Measurements from ENCODE around the gene ASRGL1. TPM values are rescaled to one million over a fixed set of nuclear protein-coding genes. Genes with fewer than 3 reads are reported as not detected.
"Not testable (repeated sequence)": the region's sequence is repeated elsewhere in the genome, so short reads cannot be mapped to it uniquely, and the experiment has no call there.

ASRGL1 gene
- total and polyA plus RNA-seq, 7 donors, result 2.2 to 15.0 (median 5.1) TPM

GRCh38 chr11:62338218-62338617 lies 970 bp downstream of the ASRGL1 start:
- H3K4me3 ChIP-seq, result peak overlapping the region; percentile 78
- no peaks in the 10 kb centered on the region for H3K9me3 ChIP-seq
- 34 to 47% (median 47%) methylated on average over 1 of the region's 1 CpG for WGBS, 3 donors
- peaks cover 0 to 18% of the 10 kb centered on the region in 2 donors for H3K36me3 ChIP-seq (ENCODE audit: insufficient read depth in 1 of 2, low read depth in 1 of 2)
- peak overlapping the region; percentile 73 for H3K27ac ChIP-seq
- TF ChIP-seq CTCF (IDR thresholded peaks at IDR 0.05), result no peak
- intact Hi-C loops (cut with DNase I), result no loop called here
- ATAC-seq (no peak), DNase-seq (no peak)
- H3K27me3 ChIP-seq (ENCODE audit: insufficient read depth in 3 of 3, low read length in 2 of 3), result no peaks in the 10 kb centered on the region
- H3K4me1 ChIP-seq, result peaks cover 7% of the 10 kb centered on the region

GRCh38 chr11:62340269-62340901 lies 3.1 kb downstream of the ASRGL1 start:
- WGBS, 3 donors, result 68 to 74% (median 73%) methylated on average over 6 of the region's 6 CpGs
- Histone ChIP-seq H3K9me3 (no peaks in the 10 kb centered on the region), H3K27me3 (ENCODE audit: insufficient read depth in 3 of 3, low read length in 2 of 3) (no peaks in the 10 kb centered on the region), H3K4me1 (peaks cover 7% of the 10 kb centered on the region), H3K36me3 (ENCODE audit: insufficient read depth in 1 of 2, low read depth in 1 of 2) (peaks cover 0 to 18% of the 10 kb centered on the region in 2 donors), H3K27ac (no peak overlapping the region), H3K4me3 (no peak overlapping the region)
- intact Hi-C loops (cut with DNase I), result loop anchor here in 1 of 2 donors (2.0 kb wide), 1 partner anchor 38 kb away; no protein-coding TSS in a partner anchor
- DNase-seq (peak; percentile 33 to 55), ATAC-seq (peak in 1 of 4 donors; percentile 46)
- peak; percentile 54 for TF ChIP-seq CTCF (IDR thresholded peaks at IDR 0.05)

GRCh38 chr11:62341588-62341987 lies 4.3 kb downstream of the ASRGL1 start:
- WGBS, 3 donors, result 79 to 86% (median 82%) methylated on average over 4 of the region's 4 CpGs
- TF ChIP-seq CTCF (IDR thresholded peaks at IDR 0.05), result no peak

GRCh38 chr11:62343646-62344190 lies 6.5 kb downstream of the ASRGL1 start:
- H3K27ac ChIP-seq; ATAC-seq; H3K4me3 ChIP-seq; H3K9me3 ChIP-seq; H3K27me3 ChIP-seq (ENCODE audit: insufficient read depth in 3 of 3, low read length in 2 of 3); intact Hi-C loops (cut with DNase I); H3K4me1 ChIP-seq; DNase-seq: not testable (repeated sequence)
- 94 to 96% (median 94%) methylated on average over 7 of the region's 7 CpGs for WGBS, 3 donors
- H3K36me3 ChIP-seq (ENCODE audit: insufficient read depth in 1 of 2, low read depth in 1 of 2), result peaks cover 0 to 23% of the 10 kb centered on the region in 2 donors

More at GRCh38 chr11:62341588-62341987, 4.3 kb downstream of the ASRGL1 start:
- Histone ChIP-seq H3K4me1 (peaks cover 7% of the 10 kb centered on the region), H3K9me3 (no peaks in the 10 kb centered on the region), H3K4me3 (no peak overlapping the region), H3K36me3 (ENCODE audit: insufficient read depth in 1 of 2, low read depth in 1 of 2) (peaks cover 0 to 23% of the 10 kb centered on the region in 2 donors), H3K27me3 (ENCODE audit: insufficient read depth in 3 of 3, low read length in 2 of 3) (no peaks in the 10 kb centered on the region), H3K27ac (no peak overlapping the region)
- intact Hi-C loops (cut with DNase I), result loop anchor here in 1 of 2 donors (2.0 kb wide), 1 partner anchor 37 kb away; no protein-coding TSS in a partner anchor
- DNase-seq, result no peak
- ATAC-seq, result no peak

GRCh38 chr11:62344210-62344609 lies 7.0 kb downstream of the ASRGL1 start:
- intact Hi-C loops (cut with DNase I), result no loop called here
- no peak overlapping the region for H3K27ac ChIP-seq
- TF ChIP-seq CTCF (IDR thresholded peaks at IDR 0.05), result no peak
- WGBS, 3 donors, result 80 to 94% (median 90%) methylated on average over 1 of the region's 1 CpG
- peaks cover 0 to 23% of the 10 kb centered on the region in 2 donors for H3K36me3 ChIP-seq (ENCODE audit: insufficient read depth in 1 of 2, low read depth in 1 of 2)
- no peaks in the 10 kb centered on the region for H3K27me3 ChIP-seq (ENCODE audit: insufficient read depth in 3 of 3, low read length in 2 of 3)
- DNase-seq (no peak), ATAC-seq (no peak)
- H3K4me1 ChIP-seq, result no peaks in the 10 kb centered on the region
- no peaks in the 10 kb centered on the region for H3K9me3 ChIP-seq
- no peak overlapping the region for H3K4me3 ChIP-seq

Data from psoas muscle (tissue), 8 donors.